ENCODE results near the gene AACS.
"Not testable (repeated sequence)": the region's sequence is repeated elsewhere in the genome, so short reads cannot be mapped to it uniquely, and the experiment has no call there.

AACS gene, protein sequence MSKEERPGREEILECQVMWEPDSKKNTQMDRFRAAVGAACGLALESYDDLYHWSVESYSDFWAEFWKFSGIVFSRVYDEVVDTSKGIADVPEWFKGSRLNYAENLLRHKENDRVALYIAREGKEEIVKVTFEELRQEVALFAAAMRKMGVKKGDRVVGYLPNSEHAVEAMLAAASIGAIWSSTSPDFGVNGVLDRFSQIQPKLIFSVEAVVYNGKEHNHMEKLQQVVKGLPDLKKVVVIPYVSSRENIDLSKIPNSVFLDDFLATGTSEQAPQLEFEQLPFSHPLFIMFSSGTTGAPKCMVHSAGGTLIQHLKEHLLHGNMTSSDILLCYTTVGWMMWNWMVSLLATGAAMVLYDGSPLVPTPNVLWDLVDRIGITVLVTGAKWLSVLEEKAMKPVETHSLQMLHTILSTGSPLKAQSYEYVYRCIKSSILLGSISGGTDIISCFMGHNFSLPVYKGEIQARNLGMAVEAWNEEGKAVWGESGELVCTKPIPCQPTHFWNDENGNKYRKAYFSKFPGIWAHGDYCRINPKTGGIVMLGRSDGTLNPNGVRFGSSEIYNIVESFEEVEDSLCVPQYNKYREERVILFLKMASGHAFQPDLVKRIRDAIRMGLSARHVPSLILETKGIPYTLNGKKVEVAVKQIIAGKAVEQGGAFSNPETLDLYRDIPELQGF

DNA sequence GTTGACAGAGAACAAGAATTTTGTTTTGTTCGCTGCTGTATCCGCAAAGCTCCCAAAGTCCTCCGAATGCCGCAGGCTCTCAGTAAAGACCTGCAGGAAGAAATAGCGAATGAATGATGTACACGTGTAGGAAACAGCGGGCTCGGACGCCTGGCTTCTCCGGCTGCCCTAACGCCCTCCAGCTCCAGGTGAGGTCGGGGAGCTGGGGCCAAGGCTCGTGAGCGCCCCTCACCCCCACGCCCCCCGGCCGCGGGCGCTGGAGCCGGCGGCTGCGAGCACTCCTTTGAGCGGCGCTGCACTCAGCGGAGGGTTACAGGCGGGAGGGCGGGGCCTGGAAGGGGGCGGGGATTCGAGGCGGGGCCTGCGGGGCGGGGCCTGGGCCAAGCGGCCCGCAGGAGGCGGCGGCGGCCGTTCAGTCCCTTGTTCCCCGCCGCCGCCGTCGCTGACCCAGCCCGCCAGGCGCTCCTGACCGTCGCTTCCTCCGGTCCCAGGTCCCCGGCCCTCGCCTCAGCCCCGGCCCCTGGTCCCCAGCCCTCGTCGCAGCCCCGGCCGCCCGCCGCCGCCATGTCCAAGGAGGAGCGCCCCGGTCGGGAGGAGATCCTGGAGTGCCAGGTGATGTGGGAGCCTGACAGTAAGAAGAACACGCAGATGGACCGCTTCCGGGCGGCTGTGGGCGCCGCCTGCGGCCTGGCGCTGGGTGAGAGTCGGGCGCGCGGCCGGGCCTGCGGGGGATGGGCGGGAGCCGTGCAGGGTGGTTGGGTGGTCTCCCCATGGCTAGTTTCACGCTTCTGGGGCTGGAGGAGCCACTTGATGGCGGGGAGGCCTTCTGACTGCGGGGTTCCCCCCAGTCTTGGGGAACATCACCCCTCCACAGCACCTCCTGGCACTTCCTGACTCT lies at the start of gene AACS:
AACS (plus strand) TSS at position 415 of the 898 bp plus-strand sequence; CDS start at position 565, 150 bp downstream.
- DNase-seq (ENCODE audit: low read depth in 2 of 2): peak; percentile 34 to 70

DNA sequence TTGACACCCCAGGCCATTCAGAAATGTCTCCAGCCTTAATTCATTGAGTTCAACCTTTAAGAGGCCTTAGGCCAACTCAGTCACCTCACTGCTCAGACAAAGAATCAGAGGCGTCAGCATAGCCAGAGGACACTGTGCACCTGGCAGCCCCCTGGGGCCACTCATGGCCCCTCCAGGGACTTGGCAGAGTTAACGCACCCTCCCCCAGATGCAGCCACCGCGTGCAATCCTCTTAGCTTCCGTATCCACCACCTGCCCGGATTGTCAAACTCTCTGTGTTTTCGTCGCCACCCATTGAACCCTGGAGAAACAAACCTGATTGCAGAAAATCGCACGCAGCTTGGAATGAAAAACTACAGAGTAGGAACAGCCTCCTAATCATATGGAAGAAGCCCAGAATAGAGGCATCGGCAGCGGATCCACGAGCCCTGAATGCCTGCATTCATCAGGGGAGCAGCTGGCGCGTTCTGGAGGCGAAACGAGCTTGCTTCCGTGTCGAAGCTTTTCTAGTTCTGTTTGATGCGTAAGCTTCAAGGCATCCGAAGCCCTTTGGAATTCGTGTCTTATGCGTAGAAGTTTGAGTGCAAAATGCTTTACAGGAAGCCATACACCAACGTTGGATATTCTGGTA lies 49.4 kb upstream of the AACS start:
- DNase-seq (ENCODE audit: low read depth in 2 of 2): no peak

DNA sequence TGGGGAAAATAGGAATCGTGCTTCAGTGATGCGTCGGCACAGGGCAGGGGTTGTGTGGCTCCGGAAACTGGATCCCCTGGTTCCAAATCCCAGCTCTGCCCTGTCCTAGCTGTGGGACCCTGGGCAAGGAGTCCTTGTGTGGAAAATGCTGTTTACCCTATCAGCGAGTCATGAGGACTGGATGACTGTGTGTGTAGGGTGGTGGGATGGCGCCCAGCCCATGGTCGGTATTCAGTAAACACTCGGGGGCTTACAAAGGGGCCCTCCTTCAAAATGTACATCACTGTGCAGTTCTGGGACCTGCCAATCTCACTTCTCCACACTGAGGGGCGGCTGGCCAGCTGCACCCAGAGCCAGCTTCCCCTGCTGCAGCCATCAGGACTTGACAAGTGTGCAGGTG lies 47.4 kb upstream of the AACS start:
- no peak for DNase-seq (ENCODE audit: low read depth in 2 of 2)

DNA sequence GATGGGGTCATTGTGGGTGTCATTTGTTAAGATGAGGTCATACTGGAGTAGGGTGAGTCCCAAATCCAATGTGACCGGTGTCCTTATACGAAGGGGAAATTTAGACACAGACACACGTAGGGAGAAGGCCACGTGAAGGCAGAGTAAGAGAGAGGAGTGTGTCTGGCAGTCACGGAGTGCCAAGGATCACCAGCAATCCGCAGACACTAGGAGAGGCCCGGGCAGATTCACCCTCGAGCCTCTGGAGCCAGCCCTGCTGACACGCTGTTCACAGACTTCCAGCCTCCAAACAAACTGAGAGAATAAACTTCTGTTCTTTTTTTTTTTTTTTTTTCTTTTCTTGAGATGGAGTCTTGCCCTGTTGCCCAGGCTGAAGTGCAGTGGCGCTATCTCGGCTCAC lies 46.9 kb upstream of the AACS start:
- no peak for DNase-seq (ENCODE audit: low read depth in 2 of 2)

DNA sequence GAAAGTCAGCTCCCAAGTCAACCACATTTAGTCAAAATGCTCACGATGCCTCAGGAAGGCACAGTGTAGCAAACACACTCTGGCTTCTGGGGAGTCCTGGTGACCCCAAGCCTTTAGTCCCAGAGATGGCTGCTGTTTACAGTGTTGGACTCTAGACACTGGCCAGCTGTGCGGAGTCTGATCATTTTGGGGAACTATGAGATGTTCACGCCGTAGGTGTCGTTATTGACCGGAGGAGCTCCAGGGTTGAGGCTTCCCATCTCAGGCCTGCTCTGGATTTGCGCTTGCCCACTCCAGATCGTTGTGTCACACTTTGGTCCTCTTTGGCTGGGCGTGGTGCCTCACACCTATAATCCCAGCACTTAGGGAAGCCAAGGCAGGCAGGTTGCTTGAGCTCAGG lies 44.1 kb upstream of the AACS start:
- DNase-seq (ENCODE audit: low read depth in 2 of 2): no peak

DNA sequence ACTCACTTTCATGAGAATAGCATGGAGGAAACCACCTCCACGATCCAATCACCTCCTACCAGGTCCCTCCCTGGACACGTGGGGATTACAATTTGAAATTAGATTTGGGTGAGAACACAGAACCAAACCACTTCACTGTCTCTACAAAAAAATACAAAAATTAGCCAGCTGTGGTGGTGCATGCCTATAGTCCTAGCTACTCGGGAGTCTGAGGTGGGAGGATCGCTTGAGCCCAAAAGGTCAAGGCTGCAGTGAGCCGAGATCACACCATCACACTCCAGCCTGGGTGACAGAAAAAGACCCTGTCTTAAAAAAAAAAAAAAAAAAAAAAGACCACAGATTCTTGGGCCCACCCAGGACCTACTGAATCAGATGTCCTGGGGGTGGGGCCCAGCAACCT lies 43.5 kb upstream of the AACS start:
- no peak for DNase-seq (ENCODE audit: low read depth in 2 of 2)

DNA sequence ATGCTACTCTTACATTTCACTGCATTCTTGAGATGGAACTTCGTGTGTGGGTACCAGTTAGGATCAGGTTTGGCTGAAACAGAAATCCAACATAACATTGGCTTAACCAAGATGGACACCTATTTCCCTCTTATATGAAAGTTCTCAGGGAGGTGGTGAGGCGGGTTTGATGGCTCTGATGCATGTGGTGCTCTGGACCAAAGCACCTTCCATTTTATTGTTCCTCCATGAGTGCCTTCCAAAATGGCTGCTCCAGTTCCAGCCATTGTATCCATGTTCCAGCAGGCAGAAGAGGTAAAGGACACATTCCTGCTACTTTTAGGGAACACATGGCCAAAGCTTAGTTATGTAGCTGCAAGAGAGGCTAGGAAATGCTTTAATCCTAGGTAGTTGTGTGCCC lies 42.2 kb upstream of the AACS start:
- no peak for DNase-seq (ENCODE audit: low read depth in 2 of 2)

DNA sequence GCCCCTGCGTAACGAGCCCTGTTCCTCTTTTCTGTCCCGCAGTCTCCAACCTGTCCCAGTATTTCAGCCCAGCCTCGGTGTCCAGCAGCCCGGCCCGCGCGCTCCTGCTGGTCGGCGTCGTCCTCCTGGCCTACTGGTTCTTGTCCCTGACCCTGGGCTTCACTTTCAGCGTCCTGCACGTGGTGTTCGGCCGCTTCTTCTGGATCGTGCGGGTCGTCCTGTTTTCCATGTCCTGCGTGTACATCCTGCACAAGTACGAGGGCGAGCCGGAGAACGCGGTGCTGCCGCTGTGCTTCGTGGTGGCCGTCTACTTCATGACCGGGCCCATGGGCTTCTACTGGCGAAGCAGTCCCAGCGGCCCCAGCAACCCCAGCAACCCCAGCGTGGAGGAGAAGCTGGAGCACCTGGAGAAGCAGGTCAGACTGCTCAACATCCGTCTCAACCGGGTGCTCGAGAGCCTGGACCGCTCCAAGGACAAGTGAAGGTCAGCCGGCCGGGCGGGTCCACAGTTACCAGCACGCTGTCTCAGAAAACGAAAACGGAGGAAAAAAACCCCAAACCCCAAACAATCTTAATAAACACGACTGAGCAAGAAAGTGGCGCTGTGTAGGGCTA lies 40.2 kb upstream of the AACS start:
- no peak for DNase-seq (ENCODE audit: low read depth in 2 of 2)

DNA sequence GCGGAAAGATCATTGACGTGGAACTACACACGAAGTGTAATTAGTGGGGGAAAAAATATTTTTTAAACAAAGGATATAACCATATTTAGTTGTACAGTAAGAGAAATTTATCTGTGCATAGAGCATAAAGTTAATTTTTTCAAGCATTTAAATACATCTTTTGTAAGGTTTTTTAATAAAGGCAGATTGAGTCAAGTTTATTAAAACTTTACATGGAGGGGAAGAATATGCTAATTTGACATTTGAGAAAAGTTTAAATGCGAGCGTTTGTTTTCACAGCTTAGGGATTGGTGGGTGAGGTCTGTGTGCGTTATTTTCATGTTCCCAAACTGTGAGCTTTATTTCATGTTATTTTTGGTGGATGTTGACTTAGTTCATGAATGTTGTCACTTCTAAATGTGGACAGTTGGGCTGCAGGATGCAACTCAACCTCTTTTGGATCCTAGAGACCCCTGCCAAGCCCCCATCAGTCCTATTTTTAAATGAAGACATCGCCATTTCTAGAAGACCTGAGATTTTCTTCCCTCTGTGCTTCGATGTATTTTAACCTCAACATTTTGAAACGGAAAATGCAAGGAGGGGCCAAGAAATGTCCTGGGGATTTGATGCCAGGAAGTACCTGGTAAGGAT lies 39.5 kb upstream of the AACS start:
- DNase-seq (ENCODE audit: low read depth in 2 of 2): no peak

DNA sequence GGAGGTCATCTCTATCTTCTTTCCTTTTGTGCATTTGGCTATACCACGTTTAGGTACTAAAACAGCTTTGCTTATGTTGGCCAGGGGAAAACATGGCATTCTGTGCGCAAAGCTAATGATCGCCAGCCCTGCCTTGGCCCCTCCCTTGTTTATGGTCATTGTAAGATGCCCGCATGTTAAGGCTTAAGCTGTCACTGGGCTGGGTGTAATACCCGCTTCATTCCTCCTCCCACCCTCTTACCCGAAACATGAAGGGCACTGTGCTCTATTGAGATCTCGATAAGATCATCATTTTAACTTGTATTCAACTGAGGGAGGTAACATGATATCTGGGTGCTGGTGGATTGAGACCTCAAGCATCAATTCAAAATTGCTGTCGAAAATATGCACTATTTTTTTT lies 37.1 kb upstream of the AACS start:
- DNase-seq (ENCODE audit: low read depth in 2 of 2): no peak

DNA sequence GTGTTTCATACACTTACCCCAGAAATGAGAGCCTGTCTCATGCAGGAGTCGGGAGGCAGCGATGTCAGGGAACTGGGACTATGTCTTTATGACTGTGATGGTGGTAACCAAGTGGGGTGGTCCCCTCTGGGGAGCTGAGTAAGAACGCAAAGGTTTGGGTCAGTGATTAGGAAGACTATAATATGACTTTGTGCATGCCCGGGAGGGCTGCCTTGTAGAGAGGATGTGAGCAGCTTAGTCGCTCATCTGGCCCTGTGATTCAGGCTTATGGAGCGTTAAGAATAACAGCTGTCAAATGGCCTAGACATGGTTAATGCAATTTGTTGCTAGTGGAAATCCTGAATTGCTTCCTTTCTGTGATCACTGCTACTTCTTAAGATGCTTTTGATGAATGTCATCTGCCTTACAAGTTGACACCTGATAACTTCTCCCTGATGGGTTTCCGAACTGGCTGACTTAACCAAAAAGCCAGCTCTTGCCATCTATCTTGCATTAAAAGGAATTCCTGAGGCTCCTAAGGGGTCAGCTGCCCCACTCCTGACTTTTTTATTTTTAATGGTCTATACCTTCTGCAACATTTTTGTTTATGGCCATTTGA lies 35.4 kb upstream of the AACS start:
- DNase-seq (ENCODE audit: low read depth in 2 of 2): no peak

DNA sequence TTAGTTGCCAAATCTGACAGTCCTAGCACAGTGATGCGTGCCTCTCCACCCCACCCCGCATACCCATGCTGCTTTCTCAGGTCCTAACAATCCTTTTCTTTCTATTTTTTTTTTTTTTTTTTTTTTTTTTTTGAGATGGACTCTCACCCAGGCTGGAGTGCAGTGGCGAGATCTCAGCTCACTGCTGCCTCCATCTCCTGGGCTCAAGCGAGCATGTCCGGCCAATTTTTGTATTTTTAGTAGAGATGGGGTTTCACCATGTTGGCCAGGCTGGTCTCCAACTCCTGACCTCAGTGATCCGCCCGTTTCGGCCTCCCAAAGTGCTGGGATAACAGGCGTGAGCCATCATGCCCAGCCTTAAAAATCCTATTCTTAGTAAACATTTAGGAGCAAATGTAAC lies 33.8 kb upstream of the AACS start:
- DNase-seq (ENCODE audit: low read depth in 2 of 2): not testable (repeated sequence)

DNA sequence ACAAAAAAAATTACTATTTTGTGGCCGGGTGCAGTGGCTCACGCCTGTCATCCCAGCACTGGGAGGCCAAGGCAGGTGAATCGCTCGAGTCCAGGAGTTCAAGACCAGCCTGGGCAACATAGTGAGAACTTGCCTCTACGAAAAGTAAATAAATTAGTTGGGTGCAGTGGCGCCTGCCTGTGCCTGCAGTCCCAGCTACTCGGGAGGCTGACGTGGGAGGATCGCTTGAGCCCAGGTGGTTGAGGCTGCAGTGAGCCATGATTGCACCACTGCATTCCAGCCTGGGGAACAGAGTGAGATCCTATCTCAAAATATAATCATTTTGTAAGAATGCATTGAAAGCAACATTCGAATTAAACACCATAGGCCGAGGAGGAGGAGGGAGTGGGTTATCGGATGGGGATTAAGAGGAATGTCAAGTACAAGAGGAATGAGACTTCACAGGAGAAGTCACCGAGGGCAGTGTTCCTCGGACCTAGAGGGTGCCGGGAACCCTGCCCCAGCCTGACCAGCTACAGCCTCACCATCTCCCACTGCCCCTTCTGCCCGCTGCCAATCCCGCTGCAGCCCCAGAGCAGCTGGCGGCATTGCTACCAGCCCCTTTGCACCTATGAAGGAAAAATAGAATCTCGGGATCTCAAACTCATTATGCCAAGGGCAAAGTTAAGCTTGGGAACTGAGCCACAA lies 32.6 kb upstream of the AACS start:
- DNase-seq (ENCODE audit: low read depth in 2 of 2): no peak

DNA sequence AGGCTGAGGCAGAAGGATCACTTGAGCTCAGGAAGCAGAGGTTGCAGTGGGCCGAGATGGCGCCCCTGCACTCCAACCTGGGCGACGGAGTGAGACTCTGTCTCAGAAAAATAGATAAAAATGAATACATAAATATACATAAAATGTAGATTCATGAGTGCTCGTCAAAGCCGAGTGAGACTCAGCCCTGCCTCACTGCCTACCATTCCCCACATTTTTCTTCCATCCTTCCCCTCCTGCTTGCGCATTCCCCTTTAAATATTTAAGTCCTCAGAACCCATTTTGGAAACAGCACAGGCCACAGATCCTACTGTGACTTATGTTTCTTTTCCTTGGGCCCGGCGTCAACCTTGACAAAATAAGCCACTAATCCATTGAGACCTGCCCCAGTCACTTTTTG lies 31.9 kb upstream of the AACS start:
- no peak for DNase-seq (ENCODE audit: low read depth in 2 of 2)

DNA sequence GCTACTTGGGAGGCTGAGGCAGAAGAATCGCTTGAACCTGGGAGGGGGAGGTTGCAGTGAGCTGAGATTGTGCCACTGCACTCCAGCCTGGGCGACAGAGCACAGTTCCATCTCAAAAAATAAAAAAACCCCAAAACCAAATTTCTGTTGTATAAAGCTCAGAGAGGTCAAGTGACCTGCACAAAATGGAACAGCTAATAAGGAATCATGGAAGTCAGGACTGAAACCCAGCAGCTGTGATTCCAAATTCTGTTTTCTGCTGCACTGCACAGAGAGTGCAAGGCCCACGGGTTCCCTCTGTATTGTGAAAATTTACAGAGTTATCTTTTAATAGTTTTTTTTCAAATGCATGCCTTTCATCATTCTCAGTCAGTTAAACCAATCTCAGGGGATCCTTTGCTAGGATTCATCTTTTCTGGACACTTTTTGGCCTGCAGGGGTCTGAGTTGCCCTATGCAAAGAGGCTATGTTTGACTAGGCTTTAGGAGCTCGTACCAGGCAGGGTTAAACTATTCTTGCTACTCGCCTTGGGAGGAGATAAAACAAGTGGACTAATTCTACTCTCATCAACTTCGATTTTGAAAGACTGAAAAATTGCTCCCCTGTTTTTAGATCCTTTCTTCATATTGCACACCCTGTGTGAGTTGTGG lies 26.1 kb upstream of the AACS start:
- no peak for DNase-seq (ENCODE audit: low read depth in 2 of 2)

DNA sequence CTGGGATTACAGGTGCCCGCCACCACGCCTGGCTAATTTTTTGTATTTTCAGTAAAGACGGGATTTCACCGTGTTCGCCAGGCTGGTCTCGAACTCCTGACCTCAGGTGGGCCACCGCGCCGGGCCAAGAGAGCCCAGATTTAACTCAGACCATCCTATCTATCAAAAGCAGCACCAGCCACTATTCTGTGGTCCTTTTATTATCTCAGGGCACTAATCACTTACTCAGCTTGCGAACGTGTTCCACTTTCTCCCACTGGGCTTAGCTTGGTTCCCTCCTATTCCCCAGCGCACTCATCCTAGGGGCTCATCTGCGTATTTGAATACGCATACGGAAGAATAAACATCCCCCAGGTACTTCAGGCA lies 16.2 kb upstream of the AACS start:
- no peak for DNase-seq (ENCODE audit: low read depth in 2 of 2)

DNA sequence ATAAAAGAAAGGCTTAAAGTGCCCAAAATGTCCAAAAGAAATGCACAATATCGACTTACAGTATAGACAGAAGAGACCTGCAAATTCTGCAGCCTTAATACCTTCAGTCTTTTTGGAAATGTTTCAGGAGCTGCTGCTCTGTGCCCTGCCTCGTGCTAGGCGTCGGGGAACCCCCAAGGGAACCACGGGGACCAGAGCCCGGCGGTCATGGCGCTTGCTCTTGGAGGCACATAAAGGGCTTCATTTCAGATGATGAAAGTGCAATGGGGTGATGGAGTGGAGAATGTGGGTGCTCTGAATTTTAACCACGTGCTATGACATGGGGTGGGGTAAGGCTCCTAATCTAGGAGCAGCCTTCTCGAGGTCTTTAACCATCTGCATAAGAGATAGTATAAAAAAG lies 14.8 kb upstream of the AACS start:
- DNase-seq (ENCODE audit: low read depth in 2 of 2): no peak

DNA sequence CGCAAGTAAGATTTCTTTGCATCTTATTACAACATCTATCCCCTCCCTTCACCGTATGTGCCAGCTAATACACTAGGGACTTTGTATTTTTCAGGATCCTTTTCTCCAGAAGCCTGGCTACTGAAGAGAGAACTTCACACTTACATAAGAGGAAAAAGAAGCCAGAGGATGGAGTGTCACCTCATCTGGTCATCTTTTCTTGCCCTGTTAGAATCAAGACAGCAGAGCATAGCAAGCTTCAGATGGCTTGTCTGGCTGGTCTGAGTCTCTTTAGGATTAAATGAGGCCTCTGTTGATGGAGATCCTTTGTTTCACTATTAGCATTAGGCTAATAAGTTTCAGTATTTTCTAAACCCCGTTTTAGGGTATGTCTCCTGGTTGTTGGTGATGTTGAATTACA lies 14.4 kb upstream of the AACS start:
- no peak for DNase-seq (ENCODE audit: low read depth in 2 of 2)

DNA sequence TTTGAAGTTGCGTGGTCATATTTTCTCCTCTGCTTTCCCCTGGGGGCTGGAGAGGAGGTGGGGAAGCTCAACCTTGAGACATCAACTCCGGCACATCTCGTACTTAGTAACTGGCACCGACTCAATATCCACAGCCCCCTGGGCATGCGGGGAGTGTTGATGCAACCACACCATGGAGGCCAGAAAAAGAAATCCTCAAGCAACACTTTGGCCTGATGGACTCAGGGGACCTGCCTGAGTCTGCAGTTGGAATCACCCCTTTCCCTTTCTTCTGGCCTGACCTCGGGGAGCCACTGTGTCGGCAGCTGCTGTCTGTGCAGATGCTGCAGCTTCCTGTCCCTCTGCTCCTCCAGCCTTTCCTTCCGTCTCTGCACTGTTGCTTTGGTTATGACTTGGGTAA lies 11.4 kb upstream of the AACS start:
- DNase-seq (ENCODE audit: low read depth in 2 of 2): no peak

DNA sequence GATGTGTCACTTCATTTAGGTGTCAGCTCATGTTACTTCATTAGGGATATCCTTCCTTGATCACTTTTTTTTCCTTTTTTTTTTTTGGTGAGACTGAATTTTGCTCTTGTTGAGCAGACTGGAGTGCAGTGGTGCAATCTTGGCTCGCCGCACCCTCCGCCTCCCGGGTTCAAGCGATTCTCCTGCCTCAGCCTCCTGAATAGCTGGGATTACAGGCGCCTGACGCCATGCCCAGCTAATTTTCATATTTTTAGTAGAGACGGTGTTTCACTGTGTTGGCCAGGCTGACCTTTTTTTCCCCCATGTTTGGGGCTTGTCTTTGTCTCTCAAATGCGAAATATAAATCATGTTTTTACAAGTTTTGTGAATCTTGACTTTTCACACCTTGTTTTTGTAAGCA lies 9.6 kb upstream of the AACS start:
- no peak for DNase-seq (ENCODE audit: low read depth in 2 of 2)
